Measurements from ENCODE around the gene MB21D2. TPM values are rescaled to one million over a fixed set of nuclear protein-coding genes. Genes with fewer than 3 reads are reported as not detected.
"Not testable (repeated sequence)": the region's sequence is repeated elsewhere in the genome, so short reads cannot be mapped to it uniquely, and the experiment has no call there.

Gene MB21D2
- total RNA-seq, 6 donors from 2014 or later: 4.6 to 8.0 (median 5.3) TPM

- no peaks in the 10 kb centered on the region for H3K4me1 ChIP-seq
- H3K27me3 ChIP-seq: no peaks in the 10 kb centered on the region
- WGBS, 2 donors: 83 to 84% methylated on average over 2 of the region's 2 CpGs
- no peaks in the 10 kb centered on the region for H3K9me3 ChIP-seq
- ATAC-seq (ENCODE audit: low FRiP score in 2 of 2): no peak
- H3K27ac ChIP-seq: no peak overlapping the region
- no peak for DNase-seq
- TF ChIP-seq, protein P1, sequence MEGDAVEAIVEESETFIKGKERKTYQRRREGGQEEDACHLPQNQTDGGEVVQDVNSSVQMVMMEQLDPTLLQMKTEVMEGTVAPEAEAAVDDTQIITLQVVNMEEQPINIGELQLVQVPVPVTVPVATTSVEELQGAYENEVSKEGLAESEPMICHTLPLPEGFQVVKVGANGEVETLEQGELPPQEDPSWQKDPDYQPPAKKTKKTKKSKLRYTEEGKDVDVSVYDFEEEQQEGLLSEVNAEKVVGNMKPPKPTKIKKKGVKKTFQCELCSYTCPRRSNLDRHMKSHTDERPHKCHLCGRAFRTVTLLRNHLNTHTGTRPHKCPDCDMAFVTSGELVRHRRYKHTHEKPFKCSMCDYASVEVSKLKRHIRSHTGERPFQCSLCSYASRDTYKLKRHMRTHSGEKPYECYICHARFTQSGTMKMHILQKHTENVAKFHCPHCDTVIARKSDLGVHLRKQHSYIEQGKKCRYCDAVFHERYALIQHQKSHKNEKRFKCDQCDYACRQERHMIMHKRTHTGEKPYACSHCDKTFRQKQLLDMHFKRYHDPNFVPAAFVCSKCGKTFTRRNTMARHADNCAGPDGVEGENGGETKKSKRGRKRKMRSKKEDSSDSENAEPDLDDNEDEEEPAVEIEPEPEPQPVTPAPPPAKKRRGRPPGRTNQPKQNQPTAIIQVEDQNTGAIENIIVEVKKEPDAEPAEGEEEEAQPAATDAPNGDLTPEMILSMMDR (IDR thresholded peaks at IDR 0.05): no peak
- TF ChIP-seq POLR2AphosphoS5 (IDR thresholded peaks at IDR 0.05) (no peak), EP300 (IDR thresholded peaks at IDR 0.05) (no peak), POLR2A (IDR thresholded peaks at IDR 0.05) (no peak)
- no peak overlapping the region for H3K4me3 ChIP-seq
- H3K36me3 ChIP-seq: no peaks in the 10 kb centered on the region
Observed at GRCh38 chr3:192799721-192800120, 117.9 kb downstream of the MB21D2 start.

- Histone ChIP-seq H3K27ac (no peak overlapping the region), H3K4me1 (no peaks in the 10 kb centered on the region), H3K27me3 (no peaks in the 10 kb centered on the region), H3K4me3 (no peak overlapping the region), H3K36me3 (no peaks in the 10 kb centered on the region), H3K9me3 (no peaks in the 10 kb centered on the region)
- no peak for DNase-seq
- no peak for ATAC-seq (ENCODE audit: low FRiP score in 2 of 2)
- 59 to 61% methylated on average over 6 of the region's 6 CpGs for WGBS, 2 donors
- TF ChIP-seq POLR2A (IDR thresholded peaks at IDR 0.05) (no peak), POLR2AphosphoS5 (IDR thresholded peaks at IDR 0.05) (no peak), EP300 (IDR thresholded peaks at IDR 0.05) (no peak)
- TF ChIP-seq, protein P1 (IDR thresholded peaks at IDR 0.05): no peak
Observed at GRCh38 chr3:192795021-192795420, 122.6 kb downstream of the MB21D2 start.

DNA sequence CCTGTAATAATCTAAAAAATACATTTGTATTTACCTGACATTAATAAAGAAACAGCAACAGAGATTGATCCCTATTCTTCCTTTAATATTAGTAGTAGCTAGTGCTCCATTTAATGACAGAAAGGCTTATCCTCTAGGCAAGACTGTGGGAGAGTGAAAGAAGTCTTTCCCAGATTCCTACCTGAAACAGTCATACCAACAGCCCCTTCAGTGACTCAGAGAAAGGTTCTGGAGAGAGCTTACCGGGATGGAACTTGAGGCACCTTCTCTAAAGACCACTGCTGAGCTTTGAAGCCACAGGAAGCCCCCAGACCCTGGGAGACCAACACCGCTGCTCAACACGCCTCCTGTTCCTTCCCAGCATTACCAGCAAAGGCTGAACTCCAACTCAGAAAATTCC lies 123.4 kb downstream of the MB21D2 start:
- no peak overlapping the region for H3K4me3 ChIP-seq
- H3K36me3 ChIP-seq: no peaks in the 10 kb centered on the region
- no peak overlapping the region for H3K27ac ChIP-seq
- ATAC-seq (ENCODE audit: low FRiP score in 2 of 2) (no peak), DNase-seq (no peak)
- no peaks in the 10 kb centered on the region for H3K4me1 ChIP-seq
- H3K9me3 ChIP-seq: no peaks in the 10 kb centered on the region
- TF ChIP-seq, protein P1 (IDR thresholded peaks at IDR 0.05): no peak
- no peak for TF ChIP-seq POLR2AphosphoS5 (IDR thresholded peaks at IDR 0.05)
- TF ChIP-seq POLR2A (IDR thresholded peaks at IDR 0.05): no peak
- TF ChIP-seq EP300 (IDR thresholded peaks at IDR 0.05): no peak
- no peaks in the 10 kb centered on the region for H3K27me3 ChIP-seq
- 82 to 97% methylated on average over 3 of the region's 3 CpGs for WGBS, 2 donors

DNA sequence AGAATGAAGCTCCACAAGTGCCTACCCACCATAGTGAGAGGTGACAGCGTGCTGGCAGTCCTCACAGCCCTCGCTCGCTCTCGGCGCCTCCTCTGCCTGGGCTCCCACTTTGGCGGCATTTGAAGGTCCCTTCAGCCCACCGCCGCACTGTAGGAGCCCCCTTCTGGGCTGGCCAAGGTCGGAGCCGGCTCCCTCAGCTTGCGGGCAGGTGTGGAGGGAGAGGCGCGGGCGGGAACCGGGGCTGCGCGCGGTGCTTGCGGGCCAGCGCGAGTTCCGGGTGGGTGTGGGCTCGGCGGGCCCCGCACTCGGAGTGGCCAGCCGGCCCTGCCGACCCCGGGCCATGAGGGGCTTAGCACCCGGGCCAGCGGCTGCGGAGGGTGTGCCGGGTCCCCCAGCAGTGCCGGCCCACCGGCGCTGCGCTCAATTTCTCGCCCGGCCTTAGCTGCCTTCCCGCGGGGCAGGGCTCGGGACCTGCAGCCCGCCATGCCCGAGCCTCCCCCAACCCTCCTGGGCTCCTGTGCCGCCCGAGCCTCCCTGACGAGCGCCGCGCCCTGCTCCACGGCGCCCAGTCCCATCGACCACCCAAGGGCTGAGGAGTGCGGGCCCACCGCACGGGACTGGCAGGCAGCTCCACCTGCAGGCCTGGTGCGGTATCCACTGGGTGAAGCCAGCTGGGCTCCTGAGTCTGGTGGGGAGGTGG lies 128.7 kb downstream of the MB21D2 start:
- 98% methylated on average over 12 to 54 of the region's 57 CpGs for WGBS, 2 donors
- DNase-seq: peak in 1 of 2 donors; percentile 75
- not testable (repeated sequence) for H3K9me3 ChIP-seq; H3K27ac ChIP-seq; H3K27me3 ChIP-seq; ATAC-seq (ENCODE audit: low FRiP score in 2 of 2); H3K4me1 ChIP-seq; H3K36me3 ChIP-seq; H3K4me3 ChIP-seq

GRCh38 chr3:192778508-192778907 lies 139.1 kb downstream of the MB21D2 start:
- WGBS, 2 donors: 89 to 95% methylated on average over 3 of the region's 3 CpGs
- no peak overlapping the region for H3K27ac ChIP-seq
- H3K9me3 ChIP-seq: peaks cover 0 to 17% (median 6%) of the 10 kb centered on the region in 4 donors
- TF ChIP-seq POLR2AphosphoS5 (IDR thresholded peaks at IDR 0.05): no peak
- TF ChIP-seq, protein P1 (IDR thresholded peaks at IDR 0.05): no peak
- TF ChIP-seq POLR2A (IDR thresholded peaks at IDR 0.05): no peak
- TF ChIP-seq EP300 (IDR thresholded peaks at IDR 0.05): no peak
- H3K4me1 ChIP-seq: no peaks in the 10 kb centered on the region
- no peaks in the 10 kb centered on the region for H3K36me3 ChIP-seq
- no peak for ATAC-seq (ENCODE audit: low FRiP score in 2 of 2)
- DNase-seq: no peak
- H3K27me3 ChIP-seq: no peaks in the 10 kb centered on the region
- no peak overlapping the region for H3K4me3 ChIP-seq

DNA sequence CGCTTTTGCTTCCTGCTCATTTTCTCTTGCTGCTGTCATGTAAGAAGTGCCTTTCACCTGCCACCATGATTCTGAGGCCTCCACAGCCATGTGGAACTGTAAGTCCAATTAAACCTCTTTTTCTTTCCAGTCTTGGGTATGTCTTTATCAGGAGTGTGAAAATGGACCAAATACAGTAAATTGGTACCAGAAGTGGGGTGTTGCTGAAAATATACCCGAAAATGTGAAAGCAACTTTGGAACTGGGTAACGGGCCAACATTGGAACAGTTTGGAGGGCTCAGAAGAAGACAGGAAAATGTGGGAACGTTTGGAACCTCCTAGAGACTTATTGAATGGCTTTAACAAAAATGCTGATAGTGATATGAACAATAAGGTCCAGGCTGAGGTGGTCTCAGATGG lies 143.3 kb downstream of the MB21D2 start:
- 71 to 75% methylated on average over 4 of the region's 4 CpGs for WGBS, 2 donors
- DNase-seq; H3K4me1 ChIP-seq; H3K27ac ChIP-seq; H3K27me3 ChIP-seq; H3K4me3 ChIP-seq; ATAC-seq (ENCODE audit: low FRiP score in 2 of 2); H3K36me3 ChIP-seq: not testable (repeated sequence)
- H3K9me3 ChIP-seq: peaks cover 0 to 17% (median 6%) of the 10 kb centered on the region in 4 donors

Data from upper lobe of left lung (tissue), 6 donors.